ENCODE data around the gene DDX43. TPM values are rescaled to one million over a fixed set of nuclear protein-coding genes. Genes with fewer than 3 reads are reported as not detected.
A peak's percentile ranks its signal among the peaks of the same experiment; 100 is the strongest.

The DDX43 gene
- 1 to 10 TPM in 2 of 4 donors, under 1 TPM in 1, not detected in 1; 0.11 to 3.4 (median 1.5) TPM for total RNA-seq

- Histone ChIP-seq H3K9me3 (no peaks in the 10 kb centered on the region), H3K27ac (peak within 1 kb of the TSS in 2 of 4 donors; percentile 58 to 64), H3K36me3 (no peaks in the 10 kb centered on the region), H3K27me3 (no peaks in the 10 kb centered on the region), H3K4me3 (peak within 1 kb of the TSS in 3 of 4 donors; percentile 23 to 52 (median 39)), H3K4me1 (no peaks in the 10 kb centered on the region)
- intact Hi-C loops (cut with DNase I) = no loop called here
- no peak for TF ChIP-seq POLR2A (IDR thresholded peaks at IDR 0.05)
- DNase-seq = peak; percentile 7
- 77 to 80% methylated on average over 34 to 41 of the region's 54 CpGs for WGBS, 2 donors
Measured at GRCh38 chr6:73394577-73395354, at the start of gene DDX43. Gene DDX43, plus strand, starts transcription at chr6:73394828. Its CDS starts 78 bp downstream, at chr6:73394906.

DNA sequence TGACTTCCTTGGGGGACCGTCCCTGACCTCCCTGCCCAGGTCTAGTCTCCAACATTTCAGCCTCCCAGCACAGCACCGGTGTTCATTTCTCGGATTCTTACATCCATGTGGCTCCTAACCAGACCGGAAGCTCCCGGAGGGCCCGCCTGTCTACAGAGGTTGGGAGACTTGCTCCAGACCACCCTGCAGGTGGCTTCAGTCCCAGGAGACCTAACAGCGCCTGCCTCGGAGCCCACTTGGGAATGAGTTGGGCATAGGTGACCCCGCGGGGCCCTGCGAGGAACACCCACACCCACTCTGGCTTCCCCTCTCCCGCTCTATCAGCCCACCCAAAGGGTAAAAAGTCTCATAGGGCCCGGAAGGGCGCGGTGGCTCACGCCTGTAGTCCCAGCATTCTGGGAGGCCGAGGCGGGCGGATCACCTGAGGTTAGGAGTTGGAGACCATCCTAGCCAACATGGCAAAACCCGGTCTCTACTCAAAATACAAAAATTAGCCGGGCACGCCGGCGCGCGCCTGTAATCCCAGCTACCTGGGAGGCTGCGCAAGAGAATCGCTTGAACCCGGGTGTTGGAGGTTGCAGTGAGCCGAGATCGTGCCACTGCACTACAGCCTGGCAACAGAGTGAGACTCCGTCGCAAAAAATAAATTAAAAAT is 46.0 kb upstream of the DDX43 start:
- Histone ChIP-seq H3K4me1 (no peaks in the 10 kb centered on the region), H3K27me3 (peaks cover 0 to 49% (median 5%) of the 10 kb centered on the region in 4 donors), H3K9me3 (no peaks in the 10 kb centered on the region), H3K27ac (no peak overlapping the region), H3K4me3 (no peak overlapping the region), H3K36me3 (no peaks in the 10 kb centered on the region)
- no peak for DNase-seq
- intact Hi-C loops (cut with DNase I) = no loop called here
- WGBS, 2 donors = 41 to 53% methylated on average over 21 to 22 of the region's 33 CpGs
- no peak for TF ChIP-seq POLR2A (IDR thresholded peaks at IDR 0.05)
- TF ChIP-seq, protein P1, sequence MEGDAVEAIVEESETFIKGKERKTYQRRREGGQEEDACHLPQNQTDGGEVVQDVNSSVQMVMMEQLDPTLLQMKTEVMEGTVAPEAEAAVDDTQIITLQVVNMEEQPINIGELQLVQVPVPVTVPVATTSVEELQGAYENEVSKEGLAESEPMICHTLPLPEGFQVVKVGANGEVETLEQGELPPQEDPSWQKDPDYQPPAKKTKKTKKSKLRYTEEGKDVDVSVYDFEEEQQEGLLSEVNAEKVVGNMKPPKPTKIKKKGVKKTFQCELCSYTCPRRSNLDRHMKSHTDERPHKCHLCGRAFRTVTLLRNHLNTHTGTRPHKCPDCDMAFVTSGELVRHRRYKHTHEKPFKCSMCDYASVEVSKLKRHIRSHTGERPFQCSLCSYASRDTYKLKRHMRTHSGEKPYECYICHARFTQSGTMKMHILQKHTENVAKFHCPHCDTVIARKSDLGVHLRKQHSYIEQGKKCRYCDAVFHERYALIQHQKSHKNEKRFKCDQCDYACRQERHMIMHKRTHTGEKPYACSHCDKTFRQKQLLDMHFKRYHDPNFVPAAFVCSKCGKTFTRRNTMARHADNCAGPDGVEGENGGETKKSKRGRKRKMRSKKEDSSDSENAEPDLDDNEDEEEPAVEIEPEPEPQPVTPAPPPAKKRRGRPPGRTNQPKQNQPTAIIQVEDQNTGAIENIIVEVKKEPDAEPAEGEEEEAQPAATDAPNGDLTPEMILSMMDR (IDR thresholded peaks at IDR 0.05) = no peak

DNA sequence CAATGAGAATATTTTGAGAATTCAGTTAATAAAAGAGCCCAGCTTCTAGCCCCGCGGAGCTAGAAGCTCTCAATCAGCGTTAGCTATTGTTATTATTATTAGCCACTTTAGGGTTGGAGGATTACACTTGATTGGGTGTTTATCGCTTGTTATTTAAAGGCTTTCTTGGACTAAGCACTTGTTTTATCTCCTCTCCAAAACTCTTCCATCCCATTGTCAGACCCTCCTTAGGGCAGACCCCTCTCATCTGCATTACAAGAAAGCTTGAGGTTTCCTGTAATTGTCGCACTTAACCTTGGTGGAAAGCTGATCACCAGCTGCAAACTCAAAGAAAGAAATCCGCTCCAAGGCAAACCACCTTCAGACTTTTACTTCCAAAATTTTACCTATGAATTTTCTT is 45.3 kb upstream of the DDX43 start:
- Histone ChIP-seq H3K36me3 (no peaks in the 10 kb centered on the region), H3K9me3 (no peaks in the 10 kb centered on the region), H3K27me3 (peaks cover 0 to 56% (median 5%) of the 10 kb centered on the region in 4 donors), H3K4me3 (no peak overlapping the region), H3K4me1 (no peaks in the 10 kb centered on the region), H3K27ac (no peak overlapping the region)
- intact Hi-C loops (cut with DNase I) = no loop called here
- TF ChIP-seq, protein P1 (IDR thresholded peaks at IDR 0.05) = no peak
- 30 to 38% methylated on average over 6 of the region's 6 CpGs for WGBS, 2 donors
- no peak for DNase-seq

GRCh38 chr6:73353636-73354593 is 40.7 kb upstream of the DDX43 start, which contains the start of gene DPPA5:
Gene DPPA5, minus strand, starts transcription at chr6:73354276. Its CDS starts 51 bp downstream, at chr6:73354225.
- no peak for TF ChIP-seq POLR2A (IDR thresholded peaks at IDR 0.05)
- TF ChIP-seq, protein P1 (IDR thresholded peaks at IDR 0.05) = no peak
- H3K36me3 ChIP-seq = no peaks in the 10 kb centered on the region
- H3K4me3 ChIP-seq = no peak within 1 kb of the TSS
- H3K27ac ChIP-seq = no peak within 1 kb of the TSS
- no peaks in the 10 kb centered on the region for H3K4me1 ChIP-seq
- intact Hi-C loops (cut with DNase I) = no loop called here
- 93 to 97% methylated on average over 22 to 25 of the region's 59 CpGs for WGBS, 2 donors
- peaks cover 0 to 38% (median under 1%) of the 10 kb centered on the region in 4 donors for H3K27me3 ChIP-seq
- no peaks in the 10 kb centered on the region for H3K9me3 ChIP-seq
- no peak for DNase-seq

DNA sequence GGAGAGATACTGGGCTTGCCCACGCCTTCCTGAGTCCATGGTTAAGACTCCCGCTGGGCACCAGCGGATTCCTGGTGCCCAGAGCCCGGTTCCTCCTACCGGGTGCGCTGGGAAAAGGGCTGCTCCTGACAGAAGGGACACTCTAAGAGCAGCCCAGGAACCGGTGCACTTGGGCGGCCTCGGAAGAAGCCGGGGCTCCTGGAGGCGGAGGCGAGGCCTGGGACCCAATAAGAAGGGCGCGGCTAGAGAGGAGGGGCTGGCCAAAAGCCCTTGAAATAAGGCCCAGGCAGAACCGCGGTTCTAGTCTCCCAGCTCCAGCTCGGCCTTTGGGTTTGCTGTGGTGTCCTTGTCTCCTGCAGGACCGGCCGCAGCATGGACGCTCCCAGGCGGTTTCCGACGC is 32.3 kb upstream of the DDX43 start, which contains the start of gene KHDC3L:
KHDC3L (plus strand) TSS at position 301 of the 400 bp plus-strand sequence; CDS start at position 373, 72 bp downstream.
- Histone ChIP-seq H3K4me1 (no peaks in the 10 kb centered on the region), H3K36me3 (no peaks in the 10 kb centered on the region), H3K27ac (no peak within 1 kb of the TSS), H3K27me3 (no peaks in the 10 kb centered on the region), H3K9me3 (no peaks in the 10 kb centered on the region), H3K4me3 (no peak within 1 kb of the TSS)
- intact Hi-C loops (cut with DNase I) = no loop called here
- WGBS, 2 donors = 94% methylated on average over 6 of the region's 23 CpGs; no CpG with 5 or more reads in 1 of the 2 donors
- no peak for DNase-seq
- TF ChIP-seq, protein P1 (IDR thresholded peaks at IDR 0.05) = no peak
- no peak for TF ChIP-seq POLR2A (IDR thresholded peaks at IDR 0.05)
